ENCODE measurements around the gene ESYT2. TPM values are rescaled to one million over a fixed set of nuclear protein-coding genes. Genes with fewer than 3 reads are reported as not detected.
A peak's percentile ranks its signal among the peaks of the same experiment; 100 is the strongest.

The ESYT2 gene
- total RNA-seq, 5 donors from 2014 or later (not counting 1 experiment from before 2014, with no cell fraction given): 99.0 to 122 (median 116) TPM

GRCh38 chr7:158815800-158816128 lies 13.5 kb downstream of the ESYT2 start:
- H3K27ac Mint-ChIP-seq: peak overlapping the region; percentile 95 to 98
- Histone ChIP-seq H3K27ac (ENCODE audit: low read length) (peak overlapping the region; percentile 99), H3K9me3 (no peaks in the 10 kb centered on the region), H3K4me3 (ENCODE audit: control insufficient read depth in 1 of 2, extremely low read depth in 1 of 2, low read length in 1 of 2) (no peak overlapping the region), H3K4me1 (ENCODE audit: control insufficient read depth in 1 of 2, extremely low read depth in 1 of 2, insufficient read depth in 2 of 2, low read length in 2 of 2) (peaks cover 74 to 75% of the 10 kb centered on the region in 2 experiments), H3K27me3 (replicated peaks in 1 of 2; ENCODE audit: control insufficient read depth in 2 of 2, extremely low read depth in 1 of 2, insufficient read depth in 2 of 2, low read length in 1 of 2) (no peaks in the 10 kb centered on the region), H3K36me3 (ENCODE audit: control insufficient read depth in 2 of 2, extremely low read depth in 1 of 2, insufficient read depth in 1 of 2, low read length in 1 of 2) (peaks cover 0 to 6% of the 10 kb centered on the region in 2 donors)
- 96% methylated on average over 5 of the region's 6 CpGs for WGBS (ENCODE audit: insufficient coverage)
- POLR2A ChIA-PET: interaction anchor here (0.9 to 7.1 kb wide), 5 partner anchors 8 to 48 kb away, joined by 3 to 124 read pairs (median 5); partner anchors contain the start of gene ESYT2 (in 1 of the 2)
- H3K4me3 Mint-ChIP-seq: peak overlapping the region; percentile 66 to 88 (median 84)
- H3K36me3 Mint-ChIP-seq: peaks cover 24% of the 10 kb centered on the region
- H3K9me3 Mint-ChIP-seq: no peaks in the 10 kb centered on the region
- ATAC-seq (replicated peaks in 1 of 4): no peak
- H3K27me3 Mint-ChIP-seq: no peaks in the 10 kb centered on the region
- DNase-seq: no peak
- H3K4me1 Mint-ChIP-seq: peaks cover 96 to 100% (median 97%) of the 10 kb centered on the region in 3 donors
- CTCF ChIA-PET: no interaction called here

- Mint-ChIP-seq H3K4me3 (peak overlapping the region; percentile 66 to 88 (median 84)), H3K4me1 (peaks cover 97 to 100% (median 98%) of the 10 kb centered on the region in 3 donors), H3K27me3 (no peaks in the 10 kb centered on the region), H3K9me3 (no peaks in the 10 kb centered on the region), H3K27ac (peak overlapping the region; percentile 95 to 98), H3K36me3 (peaks cover 30% of the 10 kb centered on the region)
- ATAC-seq (replicated peaks in 1 of 4) (peak in 2 of 4 experiments; percentile 10 to 11), DNase-seq (peak in 1 of 35 experiments; percentile 12)
- 60% methylated on average over 7 of the region's 7 CpGs for WGBS (ENCODE audit: insufficient coverage)
- H3K36me3 ChIP-seq (ENCODE audit: control insufficient read depth in 2 of 2, extremely low read depth in 1 of 2, insufficient read depth in 1 of 2, low read length in 1 of 2): peaks cover 0 to 6% of the 10 kb centered on the region in 2 donors
- H3K27ac ChIP-seq (ENCODE audit: low read length): peak overlapping the region; percentile 99
- H3K4me3 ChIP-seq (ENCODE audit: control insufficient read depth in 1 of 2, extremely low read depth in 1 of 2, low read length in 1 of 2): peak overlapping the region in 1 of 2 donors; percentile 17
- ChIA-PET CTCF (interaction anchor here (0.6 to 1.0 kb wide), 3 partner anchors 9 to 41 kb away, joined by 3 to 9 read pairs (median 4); no protein-coding TSS in a partner anchor), POLR2A (interaction anchor here (0.9 to 7.1 kb wide), 5 partner anchors 9 to 48 kb away, joined by 4 to 124 read pairs (median 6); partner anchors contain the start of gene ESYT2 (in 1 of the 2))
- H3K27me3 ChIP-seq (replicated peaks in 1 of 2; ENCODE audit: control insufficient read depth in 2 of 2, extremely low read depth in 1 of 2, insufficient read depth in 2 of 2, low read length in 1 of 2): no peaks in the 10 kb centered on the region
- peaks cover 74 to 78% of the 10 kb centered on the region in 2 experiments for H3K4me1 ChIP-seq (ENCODE audit: control insufficient read depth in 1 of 2, extremely low read depth in 1 of 2, insufficient read depth in 2 of 2, low read length in 2 of 2)
- no peaks in the 10 kb centered on the region for H3K9me3 ChIP-seq
These were observed 14.1 kb downstream of the ESYT2 start for GRCh38 chr7:158815083-158815799.

GRCh38 chr7:158814637-158815036 lies 14.7 kb downstream of the ESYT2 start:
- ChIA-PET POLR2A (interaction anchor here (0.5 to 7.1 kb wide), 6 partner anchors 9 to 49 kb away, joined by 4 to 124 read pairs (median 7); partner anchors contain the start of gene ESYT2 (in 1 of the 2)), CTCF (interaction anchor here in 1 of 2 donors (0.8 to 1.0 kb wide), 2 partner anchors 9 to 11 kb away, joined by 3 to 9 read pairs; no protein-coding TSS in a partner anchor)
- no CpG with 5 or more reads among the region's 2 CpGs for WGBS (ENCODE audit: insufficient coverage)
- no peak overlapping the region for H3K4me3 ChIP-seq (ENCODE audit: control insufficient read depth in 1 of 2, extremely low read depth in 1 of 2, low read length in 1 of 2)
- Mint-ChIP-seq H3K36me3 (peaks cover 36% of the 10 kb centered on the region), H3K9me3 (no peaks in the 10 kb centered on the region), H3K4me1 (peaks cover 97 to 100% (median 98%) of the 10 kb centered on the region in 3 donors), H3K27me3 (no peaks in the 10 kb centered on the region), H3K27ac (peak overlapping the region; percentile 95 to 98), H3K4me3 (peak overlapping the region; percentile 66 to 88 (median 84))
- H3K27ac ChIP-seq (ENCODE audit: low read length): peak overlapping the region; percentile 99
- H3K9me3 ChIP-seq: no peaks in the 10 kb centered on the region
- peaks cover 74% of the 10 kb centered on the region in 2 experiments for H3K4me1 ChIP-seq (ENCODE audit: control insufficient read depth in 1 of 2, extremely low read depth in 1 of 2, insufficient read depth in 2 of 2, low read length in 2 of 2)
- H3K27me3 ChIP-seq (replicated peaks in 1 of 2; ENCODE audit: control insufficient read depth in 2 of 2, extremely low read depth in 1 of 2, insufficient read depth in 2 of 2, low read length in 1 of 2): no peaks in the 10 kb centered on the region
- H3K36me3 ChIP-seq (ENCODE audit: control insufficient read depth in 2 of 2, extremely low read depth in 1 of 2, insufficient read depth in 1 of 2, low read length in 1 of 2): peaks cover 0 to 6% of the 10 kb centered on the region in 2 donors
- DNase-seq (peak in 33 of 35 experiments; percentile 23 to 83 (median 64)), ATAC-seq (replicated peaks in 1 of 4) (peak; percentile 28 to 58 (median 43))

DNA sequence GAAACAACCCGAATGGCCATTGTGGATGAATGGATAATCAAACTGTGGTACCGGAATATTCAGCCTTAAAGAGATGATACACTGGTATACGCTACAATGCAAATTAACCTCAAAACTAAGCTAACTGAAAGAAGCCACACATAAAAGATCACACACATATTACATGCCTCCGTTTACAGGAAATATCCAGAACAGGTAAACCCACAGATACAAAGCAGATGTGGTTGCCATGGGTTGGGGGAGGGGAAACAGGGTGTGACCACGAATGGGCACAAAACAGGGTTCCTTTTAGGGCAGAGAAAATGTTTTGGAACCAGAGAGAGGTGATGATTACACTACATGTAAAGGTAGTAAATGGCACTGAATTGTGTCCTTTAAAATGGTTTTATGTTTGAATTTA lies 16.6 kb downstream of the ESYT2 start:
- Histone ChIP-seq H3K27me3 (replicated peaks in 1 of 2; ENCODE audit: control insufficient read depth in 2 of 2, extremely low read depth in 1 of 2, insufficient read depth in 2 of 2, low read length in 1 of 2) (no peaks in the 10 kb centered on the region), H3K9me3 (no peaks in the 10 kb centered on the region), H3K4me1 (ENCODE audit: control insufficient read depth in 1 of 2, extremely low read depth in 1 of 2, insufficient read depth in 2 of 2, low read length in 2 of 2) (peaks cover 63 to 81% of the 10 kb centered on the region in 2 experiments), H3K27ac (ENCODE audit: low read length) (peak overlapping the region; percentile 88), H3K4me3 (ENCODE audit: control insufficient read depth in 1 of 2, extremely low read depth in 1 of 2, low read length in 1 of 2) (peak overlapping the region in 1 of 2 donors; percentile 18), H3K36me3 (ENCODE audit: control insufficient read depth in 2 of 2, extremely low read depth in 1 of 2, insufficient read depth in 1 of 2, low read length in 1 of 2) (peaks cover 6 to 17% of the 10 kb centered on the region in 2 donors)
- ChIA-PET POLR2A (interaction anchor here (0.7 to 7.1 kb wide), 7 partner anchors 12 to 164 kb away, joined by 3 to 124 read pairs (median 4); partner anchors contain the start of gene ESYT2 (in 1 of the 2)), CTCF (interaction anchor here in 1 of 2 donors (0.7 to 1.3 kb wide), 5 partner anchors 11 to 59 kb away, joined by 3 to 6 read pairs (median 5); no protein-coding TSS in a partner anchor)
- H3K36me3 Mint-ChIP-seq: peaks cover 46% of the 10 kb centered on the region
- DNase-seq: peak; percentile 63 to 93 (median 83)
- peak; percentile 60 to 80 (median 74) for ATAC-seq (replicated peaks in 1 of 4)
- WGBS (ENCODE audit: insufficient coverage): 10% methylated on average over 1 of the region's 5 CpGs
- peaks cover 87 to 97% (median 93%) of the 10 kb centered on the region in 3 donors for H3K4me1 Mint-ChIP-seq
- H3K27ac Mint-ChIP-seq: peak overlapping the region; percentile 93 to 97
- no peaks in the 10 kb centered on the region for H3K9me3 Mint-ChIP-seq
- peak overlapping the region; percentile 63 to 88 (median 66) for H3K4me3 Mint-ChIP-seq
- H3K27me3 Mint-ChIP-seq: no peaks in the 10 kb centered on the region

DNA sequence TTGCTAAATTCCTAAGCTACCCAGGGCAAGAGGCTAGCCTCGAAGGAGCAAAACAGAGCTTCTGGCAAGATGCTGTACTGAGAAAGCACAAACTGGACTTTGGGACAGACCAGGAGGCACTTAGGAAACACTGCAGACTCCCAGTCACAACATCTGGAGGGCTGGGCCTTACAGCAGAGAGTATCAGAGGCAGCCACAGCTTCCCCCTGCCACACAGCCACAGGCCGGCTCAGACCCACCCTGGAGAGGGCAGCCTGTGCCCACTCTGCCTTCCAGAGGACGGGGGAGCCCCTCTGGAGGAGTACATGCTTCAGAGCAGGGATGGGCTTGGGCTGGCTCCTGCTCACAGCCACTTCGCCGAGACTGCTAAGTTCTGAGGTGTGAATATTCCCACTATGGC lies 17.4 kb downstream of the ESYT2 start:
- H3K27ac ChIP-seq (ENCODE audit: low read length): peak overlapping the region; percentile 88
- H3K9me3 ChIP-seq: no peaks in the 10 kb centered on the region
- peaks cover 56 to 74% of the 10 kb centered on the region in 2 experiments for H3K4me1 ChIP-seq (ENCODE audit: control insufficient read depth in 1 of 2, extremely low read depth in 1 of 2, insufficient read depth in 2 of 2, low read length in 2 of 2)
- H3K4me3 Mint-ChIP-seq: peak overlapping the region; percentile 63 to 88 (median 66)
- H3K36me3 ChIP-seq (ENCODE audit: control insufficient read depth in 2 of 2, extremely low read depth in 1 of 2, insufficient read depth in 1 of 2, low read length in 1 of 2): peaks cover 6 to 21% of the 10 kb centered on the region in 2 donors
- no peak for ATAC-seq (replicated peaks in 1 of 4)
- WGBS (ENCODE audit: insufficient coverage): 85% methylated on average over 1 of the region's 5 CpGs
- peak overlapping the region; percentile 93 to 97 for H3K27ac Mint-ChIP-seq
- DNase-seq: no peak
- peak overlapping the region; percentile 11 to 18 for H3K4me3 ChIP-seq (ENCODE audit: control insufficient read depth in 1 of 2, extremely low read depth in 1 of 2, low read length in 1 of 2)
- H3K27me3 ChIP-seq (replicated peaks in 1 of 2; ENCODE audit: control insufficient read depth in 2 of 2, extremely low read depth in 1 of 2, insufficient read depth in 2 of 2, low read length in 1 of 2): no peaks in the 10 kb centered on the region
- CTCF ChIA-PET: interaction anchor here in 1 of 2 donors (1.2 to 1.3 kb wide), 2 partner anchors 8 to 12 kb away, joined by 4 read pairs; no protein-coding TSS in a partner anchor
- H3K9me3 Mint-ChIP-seq: no peaks in the 10 kb centered on the region
- POLR2A ChIA-PET: interaction anchor here (0.6 to 7.1 kb wide), 5 partner anchors 12 to 131 kb away, joined by 3 to 124 read pairs (median 4); no protein-coding TSS in a partner anchor
- H3K4me1 Mint-ChIP-seq: peaks cover 79 to 91% (median 90%) of the 10 kb centered on the region in 3 donors
- no peaks in the 10 kb centered on the region for H3K27me3 Mint-ChIP-seq
- peaks cover 46% of the 10 kb centered on the region for H3K36me3 Mint-ChIP-seq

GRCh38 chr7:158811461-158811860 lies 17.8 kb downstream of the ESYT2 start:
- Histone ChIP-seq H3K4me1 (ENCODE audit: control insufficient read depth in 1 of 2, extremely low read depth in 1 of 2, insufficient read depth in 2 of 2, low read length in 2 of 2) (peaks cover 53 to 72% of the 10 kb centered on the region in 2 experiments), H3K27ac (ENCODE audit: low read length) (peak overlapping the region; percentile 88), H3K4me3 (ENCODE audit: control insufficient read depth in 1 of 2, extremely low read depth in 1 of 2, low read length in 1 of 2) (no peak overlapping the region), H3K36me3 (ENCODE audit: control insufficient read depth in 2 of 2, extremely low read depth in 1 of 2, insufficient read depth in 1 of 2, low read length in 1 of 2) (peaks cover 6 to 21% of the 10 kb centered on the region in 2 donors), H3K9me3 (no peaks in the 10 kb centered on the region), H3K27me3 (replicated peaks in 1 of 2; ENCODE audit: control insufficient read depth in 2 of 2, extremely low read depth in 1 of 2, insufficient read depth in 2 of 2, low read length in 1 of 2) (no peaks in the 10 kb centered on the region)
- ATAC-seq (replicated peaks in 1 of 4) (peak in 1 of 4 experiments; percentile 30), DNase-seq (peak in 5 of 35 experiments; percentile 25 to 50 (median 33))
- ChIA-PET CTCF (interaction anchor here (0.7 to 1.3 kb wide), 4 partner anchors 9 to 17 kb away, joined by 3 to 4 read pairs (median 4); partner anchors contain the start of gene ESYT2 (in 1 of the 2)), POLR2A (interaction anchor here (0.6 to 7.1 kb wide), 4 partner anchors 12 to 130 kb away, joined by 3 to 124 read pairs (median 4); no protein-coding TSS in a partner anchor)
- H3K4me1 Mint-ChIP-seq: peaks cover 76 to 88% (median 85%) of the 10 kb centered on the region in 3 donors
- peak overlapping the region; percentile 63 to 88 (median 66) for H3K4me3 Mint-ChIP-seq
- peaks cover 46% of the 10 kb centered on the region for H3K36me3 Mint-ChIP-seq
- H3K9me3 Mint-ChIP-seq: no peaks in the 10 kb centered on the region
- no peaks in the 10 kb centered on the region for H3K27me3 Mint-ChIP-seq
- 73% methylated on average over 7 of the region's 8 CpGs for WGBS (ENCODE audit: insufficient coverage)
- peak overlapping the region; percentile 93 to 97 for H3K27ac Mint-ChIP-seq

All from T-cell (primary cell).